Stimulated activated CD8-positive, alpha-beta memory T cell treated with anti-CD3 and anti-CD28 coated beads, Interleukin-7, amount 100 ng/mL, for 1 hour (primary cell): Measurements from ENCODE around the gene CPM.
"Not testable (repeated sequence)": the region's sequence is repeated elsewhere in the genome, so short reads cannot be mapped to it uniquely, and the experiment has no call there.

Experiments
- DNase-seq, 2 donors: peaks; one replicate each; pipeline ENCODE4 v3.0.0-alpha.2; 2020; ENCODE audit warnings: low read depth in 2 of 2

The CPM gene

DNA sequence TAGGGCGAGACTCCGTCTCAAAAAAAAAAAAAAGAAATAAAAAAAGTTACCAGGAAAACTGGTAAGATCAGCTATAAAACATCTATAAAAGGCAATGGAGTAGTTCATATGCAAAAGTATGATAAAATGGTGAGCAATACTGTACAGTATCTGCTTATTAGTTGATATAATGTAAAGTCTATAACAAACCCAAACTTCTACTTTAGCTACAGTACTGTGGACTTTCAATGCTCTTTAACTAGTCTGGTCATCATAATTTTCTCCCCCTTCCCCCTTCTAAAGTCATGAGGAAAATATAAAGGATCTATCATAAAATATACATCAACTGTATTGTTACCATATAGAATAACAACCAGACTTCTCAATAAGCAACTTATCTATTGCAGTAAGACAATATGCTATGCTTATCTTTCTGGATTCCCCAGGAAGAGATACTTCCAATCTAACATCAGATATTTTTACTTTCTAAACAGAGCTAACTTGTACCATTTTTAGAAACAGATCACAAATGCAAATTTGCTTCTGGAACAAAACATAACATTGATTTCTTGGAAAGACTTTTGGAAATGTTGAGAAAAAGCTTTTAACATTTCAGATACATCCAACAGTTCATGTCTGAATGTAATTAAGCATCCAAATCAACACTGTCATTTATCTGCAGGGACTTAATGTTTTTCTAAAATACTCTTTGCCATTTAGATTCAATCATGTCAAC is 81.2 kb downstream of the CPM start:
- DNase-seq: no peak

GRCh38 chr12:68850390-68850789 is 82.6 kb downstream of the CPM start:
- no peak for DNase-seq

DNA sequence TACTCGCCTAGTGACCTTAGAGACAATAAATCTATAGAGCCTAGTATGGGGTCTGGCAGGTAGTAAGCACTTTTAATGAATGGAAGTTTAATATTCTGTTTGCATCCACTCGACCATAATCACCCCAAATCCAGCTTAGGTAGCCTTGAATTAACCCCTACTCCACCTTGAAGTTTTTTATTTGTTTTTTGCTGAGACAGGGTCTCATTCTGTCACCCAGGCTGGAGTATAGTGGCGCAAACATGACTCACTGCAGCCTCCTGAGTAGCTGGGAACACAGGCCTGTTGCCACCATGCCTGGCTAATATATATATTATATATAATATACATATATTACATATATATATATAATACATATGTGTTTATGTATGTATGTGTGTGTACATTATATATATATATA is 86.2 kb downstream of the CPM start:
- DNase-seq: no peak

DNA sequence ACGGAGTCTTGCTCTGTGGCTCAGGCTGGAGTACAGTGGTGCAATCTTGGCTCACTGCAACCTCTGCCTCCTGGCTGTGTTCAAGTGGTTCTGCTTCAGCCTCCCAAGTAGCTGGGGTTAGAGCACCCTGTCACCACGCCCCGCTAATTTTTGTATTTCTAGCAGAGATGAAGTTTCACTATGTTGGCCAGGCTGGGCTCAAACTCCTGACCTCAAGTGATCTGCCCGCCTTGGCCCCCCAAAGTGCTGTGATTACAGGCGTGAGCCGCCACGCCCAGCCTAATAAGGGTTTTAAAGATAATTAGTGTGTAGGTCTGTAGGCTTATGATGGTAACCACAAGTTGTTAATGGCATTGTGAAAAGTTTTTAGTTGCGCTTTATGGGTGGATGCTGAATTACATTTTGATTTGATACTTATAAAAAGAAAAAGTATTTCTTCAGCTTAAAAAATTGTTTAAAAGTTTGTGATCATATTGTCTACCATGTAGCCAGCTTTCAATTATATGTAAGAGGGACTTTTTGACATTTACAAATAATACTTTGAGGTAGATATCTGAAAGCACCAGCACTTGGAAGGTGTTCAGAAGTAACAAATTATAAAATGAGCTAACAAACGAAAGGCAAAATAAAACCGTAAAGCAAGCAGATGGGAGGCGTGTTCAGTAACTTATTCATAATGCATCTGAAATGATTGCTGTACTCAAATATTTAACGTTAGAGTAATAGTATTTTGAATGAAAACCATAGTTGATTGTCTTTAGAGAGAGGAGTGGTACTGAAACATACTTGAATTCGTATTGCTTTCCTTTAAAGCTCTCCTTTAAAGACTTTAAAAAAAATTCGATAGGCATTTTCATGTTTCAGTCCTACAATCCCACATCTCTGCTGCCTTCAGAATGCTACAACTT is 87.9 kb downstream of the CPM start:
- DNase-seq: no peak

- no peak for DNase-seq
Measured at GRCh38 chr12:68844318-68844745, 88.6 kb downstream of the CPM start.

GRCh38 chr12:68842784-68843567 is 90.0 kb downstream of the CPM start:
- no peak for DNase-seq

DNA sequence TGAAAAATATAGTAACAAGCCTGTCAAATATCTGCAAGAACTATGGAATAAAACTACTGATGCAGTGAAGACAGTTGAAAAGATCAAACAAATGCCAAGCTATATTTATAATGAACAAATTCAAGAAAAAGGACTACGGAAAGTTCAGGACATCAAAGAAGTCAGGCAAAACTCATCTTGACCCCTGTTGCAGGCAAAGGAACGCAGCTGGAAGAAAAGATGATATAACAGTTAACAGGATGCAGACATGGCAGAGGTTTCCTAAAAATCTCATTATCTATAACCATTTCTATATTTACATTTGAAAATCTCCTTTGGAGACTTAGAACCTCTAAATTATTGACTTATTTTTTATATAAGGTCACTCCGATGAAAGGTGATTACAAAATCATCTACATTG is 90.8 kb downstream of the CPM start:
- DNase-seq: no peak

DNA sequence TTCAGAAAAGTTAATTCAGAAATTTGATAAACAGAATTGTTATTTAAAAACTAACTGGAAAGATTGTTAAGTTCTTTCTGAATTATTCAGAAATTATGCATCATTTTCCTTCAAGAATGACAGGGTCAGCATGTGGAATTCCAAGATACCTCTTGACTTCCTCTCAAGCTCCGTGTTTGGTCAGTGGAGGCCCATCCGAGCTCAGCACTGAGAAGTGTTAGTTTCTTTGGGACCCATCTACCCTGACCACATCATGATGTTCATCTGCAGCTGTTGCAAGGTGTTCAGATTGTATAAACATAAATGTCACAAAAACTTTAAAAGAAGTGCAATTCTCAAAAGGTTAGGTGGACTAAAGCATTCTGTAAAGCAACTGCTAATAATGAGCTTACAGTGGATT is 91.3 kb downstream of the CPM start:
- no peak for DNase-seq

GRCh38 chr12:68841175-68841574 is 91.8 kb downstream of the CPM start:
- DNase-seq: not testable (repeated sequence)

- DNase-seq: no peak
Measured at GRCh38 chr12:68839183-68840147, 93.5 kb downstream of the CPM start.

GRCh38 chr12:68838046-68838886 is 94.7 kb downstream of the CPM start:
- no peak for DNase-seq

GRCh38 chr12:68837215-68837614 is 95.8 kb downstream of the CPM start:
- DNase-seq: no peak

- no peak for DNase-seq
Measured at GRCh38 chr12:68835333-68835908, 97.5 kb downstream of the CPM start.

DNA sequence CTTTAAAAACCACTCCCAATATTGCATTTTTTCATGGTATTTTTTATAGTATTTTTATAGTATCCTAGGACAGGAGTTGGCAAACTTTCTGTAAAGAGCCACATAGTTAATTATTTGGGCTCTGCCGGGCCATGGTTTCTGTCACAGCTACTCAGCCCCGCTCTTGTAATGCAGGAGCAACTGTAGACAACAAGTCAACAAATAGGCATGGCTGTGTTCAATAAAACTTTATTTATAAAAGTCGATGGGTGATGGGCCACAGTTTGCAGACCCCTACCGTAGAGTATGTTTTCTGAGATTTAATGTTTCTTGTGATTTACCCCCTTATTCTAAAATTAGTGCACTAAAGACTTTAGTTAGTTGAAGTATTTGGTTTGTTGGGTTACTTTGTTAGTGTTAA is 99.5 kb downstream of the CPM start:
- no peak for DNase-seq

- no peak for DNase-seq
Measured at GRCh38 chr12:68832504-68832867, 100.5 kb downstream of the CPM start.

- no peak for DNase-seq
Measured at GRCh38 chr12:68831751-68832503, 101.0 kb downstream of the CPM start.

- DNase-seq: no peak
Measured at GRCh38 chr12:68831272-68831671, 101.7 kb downstream of the CPM start.

GRCh38 chr12:68828672-68829068 is 104.3 kb downstream of the CPM start:
- no peak for DNase-seq
